ENCODE results near the gene RAB27A. TPM values are rescaled to one million over a fixed set of nuclear protein-coding genes. Genes with fewer than 3 reads are reported as not detected.
"Not testable (repeated sequence)": the region's sequence is repeated elsewhere in the genome, so short reads cannot be mapped to it uniquely, and the experiment has no call there.

The RAB27A gene
- polyA plus RNA-seq, result 100 to 1,000 TPM in 2 of 3 donors, 10 to 100 TPM in 1; 99.6 to 157 (median 150) TPM

GRCh38 chr15:55289746-55290527 lies at the start of gene RAB27A:
RAB27A (minus strand) TSS chr15:55289813; CDS start chr15:55234934, 54,879 bp downstream.
- peak; percentile 73 to 75 (median 74) for DNase-seq
- Mint-ChIP-seq H3K4me3 (peak within 1 kb of the TSS; percentile 94 to 97 (median 96)), H3K27ac (peak within 1 kb of the TSS; percentile 93 to 99 (median 96)), H3K36me3 (peaks cover 3 to 8% (median 5%) of the 10 kb centered on the region in 3 donors), H3K4me1 (peaks cover 44 to 48% of the 10 kb centered on the region in 2 donors), H3K9me3 (no peaks in the 10 kb centered on the region), H3K27me3 (ENCODE audit: low read depth in 3 of 3) (peaks cover 0 to 16% (median 11%) of the 10 kb centered on the region in 3 donors)

GRCh38 chr15:55337160-55337559 lies 47.5 kb upstream of the RAB27A start:
- peaks cover 0 to 3% (median 0%) of the 10 kb centered on the region in 3 donors for H3K27me3 Mint-ChIP-seq (ENCODE audit: low read depth in 3 of 3)
- no peaks in the 10 kb centered on the region for H3K4me1 Mint-ChIP-seq
- no peak for DNase-seq
- H3K4me3 Mint-ChIP-seq, result no peak overlapping the region
- no peaks in the 10 kb centered on the region for H3K9me3 Mint-ChIP-seq
- peaks cover 6 to 28% (median 7%) of the 10 kb centered on the region in 3 donors for H3K36me3 Mint-ChIP-seq
- H3K27ac Mint-ChIP-seq, result no peak overlapping the region

- DNase-seq, result no peak
- Mint-ChIP-seq H3K9me3 (no peaks in the 10 kb centered on the region), H3K27me3 (ENCODE audit: low read depth in 3 of 3) (peaks cover 0 to 3% (median 0%) of the 10 kb centered on the region in 3 donors), H3K36me3 (peaks cover 6 to 36% (median 7%) of the 10 kb centered on the region in 3 donors), H3K4me1 (no peaks in the 10 kb centered on the region), H3K27ac (peak overlapping the region in 1 of 6 donors; percentile 31), H3K4me3 (no peak overlapping the region)
These were observed 45.4 kb upstream of the RAB27A start for GRCh38 chr15:55334997-55335396.

GRCh38 chr15:55334371-55334770 lies 44.8 kb upstream of the RAB27A start:
- no peak for DNase-seq
- peaks cover 3 to 37% (median 6%) of the 10 kb centered on the region in 3 donors for H3K36me3 Mint-ChIP-seq
- no peaks in the 10 kb centered on the region for H3K4me1 Mint-ChIP-seq
- no peak overlapping the region for H3K27ac Mint-ChIP-seq
- H3K4me3 Mint-ChIP-seq, result no peak overlapping the region
- H3K9me3 Mint-ChIP-seq, result no peaks in the 10 kb centered on the region
- peaks cover 0 to 2% (median 0%) of the 10 kb centered on the region in 3 donors for H3K27me3 Mint-ChIP-seq (ENCODE audit: low read depth in 3 of 3)

- Mint-ChIP-seq H3K27ac (peak overlapping the region in 1 of 6 donors; percentile 45), H3K9me3 (no peaks in the 10 kb centered on the region), H3K36me3 (peaks cover 0 to 14% (median 7%) of the 10 kb centered on the region in 3 donors), H3K27me3 (ENCODE audit: low read depth in 3 of 3) (no peaks in the 10 kb centered on the region), H3K4me1 (peaks cover 4 to 13% of the 10 kb centered on the region in 2 donors), H3K4me3 (no peak overlapping the region)
- DNase-seq, result no peak
These were observed 37.8 kb upstream of the RAB27A start for GRCh38 chr15:55327387-55327786.

GRCh38 chr15:55322467-55322866 lies 32.9 kb upstream of the RAB27A start:
- peaks cover 37 to 55% of the 10 kb centered on the region in 2 donors for H3K4me1 Mint-ChIP-seq

GRCh38 chr15:55320963-55321362 lies 31.4 kb upstream of the RAB27A start:
- Mint-ChIP-seq H3K36me3 (peaks cover 7 to 9% (median 7%) of the 10 kb centered on the region in 3 donors), H3K9me3 (no peaks in the 10 kb centered on the region), H3K27ac (peak overlapping the region in 2 of 6 donors; percentile 4 to 57), H3K4me1 (peaks cover 43 to 70% of the 10 kb centered on the region in 2 donors), H3K4me3 (peak overlapping the region in 1 of 5 donors; percentile 25), H3K27me3 (ENCODE audit: low read depth in 3 of 3) (peaks cover 7 to 11% (median 7%) of the 10 kb centered on the region in 3 donors)
- DNase-seq, result no peak

More at GRCh38 chr15:55322467-55322866, 32.9 kb upstream of the RAB27A start:
- Mint-ChIP-seq H3K27me3 (ENCODE audit: low read depth in 3 of 3) (peaks cover 5 to 11% (median 7%) of the 10 kb centered on the region in 3 donors), H3K4me3 (peak overlapping the region in 1 of 5 donors; percentile 10), H3K9me3 (no peaks in the 10 kb centered on the region), H3K27ac (peak overlapping the region in 1 of 6 donors; percentile 24), H3K36me3 (peaks cover 6 to 7% (median 7%) of the 10 kb centered on the region in 3 donors)
- no peak for DNase-seq

- H3K27ac Mint-ChIP-seq, result peak overlapping the region; percentile 43 to 100 (median 78)
- peaks cover 48 to 78% of the 10 kb centered on the region in 2 donors for H3K4me1 Mint-ChIP-seq
- peaks cover 7 to 9% (median 7%) of the 10 kb centered on the region in 3 donors for H3K36me3 Mint-ChIP-seq
- H3K27me3 Mint-ChIP-seq (ENCODE audit: low read depth in 3 of 3), result peaks cover 7 to 11% (median 7%) of the 10 kb centered on the region in 3 donors
- no peak for DNase-seq
- no peaks in the 10 kb centered on the region for H3K9me3 Mint-ChIP-seq
- H3K4me3 Mint-ChIP-seq, result peak overlapping the region; percentile 64 to 100 (median 73)
These were observed 30.6 kb upstream of the RAB27A start for GRCh38 chr15:55320238-55320550.

- peak overlapping the region; percentile 98 to 100 (median 99) for H3K27ac Mint-ChIP-seq
- H3K27me3 Mint-ChIP-seq (ENCODE audit: low read depth in 3 of 3), result peaks cover 7 to 11% (median 7%) of the 10 kb centered on the region in 3 donors
- peaks cover 7 to 9% (median 7%) of the 10 kb centered on the region in 3 donors for H3K36me3 Mint-ChIP-seq
- DNase-seq, result no peak
- no peaks in the 10 kb centered on the region for H3K9me3 Mint-ChIP-seq
- H3K4me3 Mint-ChIP-seq, result peak overlapping the region; percentile 99 to 100 (median 100)
- peaks cover 53 to 83% of the 10 kb centered on the region in 2 donors for H3K4me1 Mint-ChIP-seq
These were observed 30.1 kb upstream of the RAB27A start for GRCh38 chr15:55319537-55320237.

- Mint-ChIP-seq H3K4me3 (peak within 1 kb of the TSS; percentile 99 to 100 (median 100)), H3K9me3 (no peaks in the 10 kb centered on the region), H3K36me3 (peaks cover 7 to 9% (median 7%) of the 10 kb centered on the region in 3 donors), H3K27ac (peak within 1 kb of the TSS; percentile 98 to 100 (median 99)), H3K27me3 (ENCODE audit: low read depth in 3 of 3) (peaks cover 7 to 11% (median 7%) of the 10 kb centered on the region in 3 donors), H3K4me1 (peaks cover 59 to 90% of the 10 kb centered on the region in 2 donors)
- peak; percentile 85 to 86 (median 86) for DNase-seq
These were observed 29.2 kb upstream of the RAB27A start, which contains the start of the genes PIGB and PIGBOS1 for GRCh38 chr15:55318588-55319494. PIGB (plus strand) TSS chr15:55319222; CDS start chr15:55319251, 29 bp downstream. PIGBOS1 (minus strand) TSS chr15:55319123; CDS start chr15:55317792, 1,331 bp downstream.

GRCh38 chr15:55302801-55303200 lies 13.2 kb upstream of the RAB27A start:
- not testable (repeated sequence) for H3K27ac Mint-ChIP-seq; H3K4me3 Mint-ChIP-seq; H3K9me3 Mint-ChIP-seq; H3K27me3 Mint-ChIP-seq (ENCODE audit: low read depth in 3 of 3); DNase-seq; H3K4me1 Mint-ChIP-seq
- peaks cover 6 to 11% (median 7%) of the 10 kb centered on the region in 3 donors for H3K36me3 Mint-ChIP-seq

- Mint-ChIP-seq H3K27me3 (ENCODE audit: low read depth in 3 of 3) (peaks cover 0 to 4% (median 0%) of the 10 kb centered on the region in 3 donors), H3K36me3 (no peaks in the 10 kb centered on the region), H3K4me1 (no peaks in the 10 kb centered on the region), H3K9me3 (no peaks in the 10 kb centered on the region), H3K4me3 (no peak overlapping the region), H3K27ac (no peak overlapping the region)
- no peak for DNase-seq
These were observed 7.7 kb upstream of the RAB27A start for GRCh38 chr15:55297315-55297714.
